PC-9 (cell line): ENCODE results near the gene RTCA. TPM values are rescaled to one million over a fixed set of nuclear protein-coding genes. Genes with fewer than 3 reads are reported as not detected.

Experiments
- BruUV-seq: library from RNA; stranded (reverse); fragments of 400-500 nt; replicated peaks from 2 replicates; lab custom pipeline; 2021; lab: Mats Ljungman, UMichigan
- CTCF ChIA-PET: fragments of 300-600 bp; sonication (Branson Sonifier 250); formaldehyde crosslinking; loops from one replicate; lab custom pipeline; 2022; ENCODE audit warnings: antibody characterized with exemption; lab: Charles Lee
- POLR2A ChIA-PET: fragments of 300-600 bp; sonication (Branson Sonifier 250); formaldehyde crosslinking; loops from one replicate; lab custom pipeline; 2022; ENCODE audit warnings: antibody characterized with exemption; ENCODE audit not compliant: unreplicated experiment; lab: Charles Lee
- DNase-seq, 2 experiments: peaks; one replicate each; pipeline versions ENCODE4 v3.0.0 to v3.0.0-alpha.2; 2015 to 2022; ENCODE audit warnings: mixed read lengths in 1 of 2
- H2AFZ ChIP-seq: fragments of 200-600 bp; sonication (generic); 2 replicates; pipeline ENCODE4 v1.8.1; 2017; ENCODE audit warnings: antibody characterized with exemption
- H3F3A ChIP-seq: fragments of 200-600 bp; sonication (generic); 2 replicates; pipeline ENCODE4 v1.8.1; 2017; ENCODE audit warnings: antibody characterized with exemption, mild to moderate bottlenecking, low read depth; ENCODE audit not compliant: insufficient read depth
- H3K27ac ChIP-seq: fragments of 200-600 bp; sonication (generic); 2 replicates; pipeline ENCODE4 v1.6.1; 2016; ENCODE audit warnings: mixed run types
- H3K27me3 ChIP-seq: fragments of 200-600 bp; sonication (generic); 2 replicates; pipeline ENCODE4 v1.6.1; 2016; ENCODE audit warnings: low read depth, mixed run types; ENCODE audit not compliant: insufficient read depth
- H3K36me3 ChIP-seq: fragments of 200-600 bp; sonication (generic); 2 replicates; pipeline ENCODE4 v1.6.1; 2016; ENCODE audit warnings: low read depth, mixed run types
- H3K4me1 ChIP-seq: fragments of 200-600 bp; sonication (generic); replicated peaks from 2 replicates; pipeline ENCODE4 v1.6.1; 2016; ENCODE audit warnings: mixed run types; ENCODE audit not compliant: insufficient read depth
- H3K4me2 ChIP-seq: fragments of 200-600 bp; sonication (generic); 2 replicates; pipeline ENCODE4 v1.6.1; 2017; ENCODE audit warnings: mixed run types
- H3K4me3 ChIP-seq: fragments of 200-600 bp; sonication (generic); 2 replicates; pipeline ENCODE4 v1.6.1; 2016; ENCODE audit warnings: mixed run types
- H3K79me2 ChIP-seq: fragments of 200-600 bp; sonication (generic); 2 replicates; pipeline ENCODE4 v1.6.1; 2017; ENCODE audit warnings: low read depth, mixed run types
- H3K9me2 ChIP-seq: fragments of 200-600 bp; sonication (generic); 2 replicates; pipeline ENCODE4 v1.8.1; 2017; ENCODE audit warnings: mild to moderate bottlenecking; ENCODE audit not compliant: insufficient read depth
- H3K9me3 ChIP-seq: fragments of 200-600 bp; sonication (generic); 2 replicates; pipeline ENCODE4 v1.8.1; 2016; ENCODE audit warnings: low read depth; ENCODE audit not compliant: insufficient read depth
- H4K20me1 ChIP-seq: fragments of 200-600 bp; sonication (generic); 2 replicates; pipeline ENCODE4 v1.8.1; 2017; ENCODE audit not compliant: insufficient read depth
- EZH2 ChIP-seq: fragments of 200-600 bp; sonication (generic); IDR thresholded peaks from 2 replicates; pipeline ENCODE4 v1.8.0; 2017; ENCODE audit warnings: antibody characterized with exemption, low read depth
- intact Hi-C: fragments of 100-400 bp; cut with micrococcal nuclease; formaldehyde crosslinking; loops from one replicate; pipeline ENCODE4 v1.10.0; 2022; ENCODE audit not compliant: unreplicated experiment
- total RNA-seq: library from RNA; stranded (reverse); gene quantifications from 2 replicates; pipeline ENCODE4 v1.2.3, GENCODE V29; 2021
- TF ChIP-seq, protein P1 (sequence below): fragments of 200-600 bp; sonication (generic); conservative IDR thresholded peaks from 2 replicates; pipeline ENCODE4 v1.6.1; 2017; ENCODE audit warnings: mixed run types, antibody characterized with exemption, mild to moderate bottlenecking, moderate library complexity

RTCA gene
- total RNA-seq, 1 experiment from 2014 or later: 38.1 TPM

- Histone ChIP-seq H3K4me2 (no peak overlapping the region), H3K4me1 (no peaks in the 10 kb centered on the region), H3F3A (no peaks in the 10 kb centered on the region; the same call in 1 of the 2 replicates), H3K27ac (no peak overlapping the region), H3K9me3 (no peaks in the 10 kb centered on the region), H2AFZ (no peak overlapping the region), H3K79me2 (no peaks in the 10 kb centered on the region), H3K9me2 (no peaks in the 10 kb centered on the region), H3K4me3 (no peak overlapping the region), H3K27me3 (no peaks in the 10 kb centered on the region), H3K36me3 (no peaks in the 10 kb centered on the region), H4K20me1 (0 out of 2 replicates have a peak, but pooled peaks cover 3% of the 10 kb centered on the region)
- DNase-seq: no peak
- BruUV-seq: no TSS peak
- ChIA-PET POLR2A (no interaction called here), CTCF (no interaction called here)
- TF ChIP-seq, protein P1, sequence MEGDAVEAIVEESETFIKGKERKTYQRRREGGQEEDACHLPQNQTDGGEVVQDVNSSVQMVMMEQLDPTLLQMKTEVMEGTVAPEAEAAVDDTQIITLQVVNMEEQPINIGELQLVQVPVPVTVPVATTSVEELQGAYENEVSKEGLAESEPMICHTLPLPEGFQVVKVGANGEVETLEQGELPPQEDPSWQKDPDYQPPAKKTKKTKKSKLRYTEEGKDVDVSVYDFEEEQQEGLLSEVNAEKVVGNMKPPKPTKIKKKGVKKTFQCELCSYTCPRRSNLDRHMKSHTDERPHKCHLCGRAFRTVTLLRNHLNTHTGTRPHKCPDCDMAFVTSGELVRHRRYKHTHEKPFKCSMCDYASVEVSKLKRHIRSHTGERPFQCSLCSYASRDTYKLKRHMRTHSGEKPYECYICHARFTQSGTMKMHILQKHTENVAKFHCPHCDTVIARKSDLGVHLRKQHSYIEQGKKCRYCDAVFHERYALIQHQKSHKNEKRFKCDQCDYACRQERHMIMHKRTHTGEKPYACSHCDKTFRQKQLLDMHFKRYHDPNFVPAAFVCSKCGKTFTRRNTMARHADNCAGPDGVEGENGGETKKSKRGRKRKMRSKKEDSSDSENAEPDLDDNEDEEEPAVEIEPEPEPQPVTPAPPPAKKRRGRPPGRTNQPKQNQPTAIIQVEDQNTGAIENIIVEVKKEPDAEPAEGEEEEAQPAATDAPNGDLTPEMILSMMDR: no peak
- no peak for TF ChIP-seq EZH2
- intact Hi-C loops: loop anchor here (10.0 kb wide), 1 partner anchor 55 kb away; the partner anchor contains the start of gene CDC14A
Measured at GRCh38 chr1:100299521-100300222, 33.7 kb downstream of the RTCA start.

DNA sequence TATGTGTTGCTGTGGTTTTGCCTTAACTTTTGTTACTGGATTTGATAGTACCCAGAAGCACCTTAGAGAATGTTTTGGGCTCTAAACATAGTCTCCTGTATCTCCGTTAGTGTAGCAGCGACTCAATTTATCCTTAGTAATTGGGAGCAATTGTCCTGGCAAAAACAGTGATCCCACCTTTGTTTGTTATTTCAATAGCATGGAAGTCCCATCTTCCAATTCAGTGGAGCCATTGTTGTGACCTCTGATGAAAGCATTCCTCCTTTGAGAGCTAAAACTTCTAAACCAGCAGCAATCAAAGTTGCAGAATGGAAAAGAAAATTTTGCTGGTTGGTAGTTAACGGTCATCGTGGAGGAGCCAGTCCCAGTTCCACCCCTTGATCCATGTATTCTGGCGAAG is 34.7 kb downstream of the RTCA start:
- Histone ChIP-seq H3K4me3 (no peak overlapping the region), H3K4me2 (no peak overlapping the region), H3K4me1 (no peaks in the 10 kb centered on the region), H3K27ac (no peak overlapping the region), H3F3A (no peaks in the 10 kb centered on the region; the same call in 1 of the 2 replicates), H3K79me2 (no peaks in the 10 kb centered on the region), H4K20me1 (0 out of 2 replicates have a peak, but pooled peaks cover 3% of the 10 kb centered on the region), H3K36me3 (no peaks in the 10 kb centered on the region), H3K9me3 (no peaks in the 10 kb centered on the region), H3K27me3 (no peaks in the 10 kb centered on the region), H2AFZ (no peak overlapping the region), H3K9me2 (no peaks in the 10 kb centered on the region)
- DNase-seq: no peak
- ChIA-PET CTCF (no interaction called here), POLR2A (no interaction called here)
- intact Hi-C loops: loop anchor here (10.0 kb wide), 1 partner anchor 54 kb away; the partner anchor contains the start of gene CDC14A
- TF ChIP-seq, protein P1: no peak
- no peak for TF ChIP-seq EZH2
- BruUV-seq: no TSS peak

- H4K20me1 ChIP-seq: no peaks in the 10 kb centered on the region
- intact Hi-C loops: loop anchor here (10.0 kb wide), 1 partner anchor 52 kb away; the partner anchor contains the start of gene CDC14A
- no peak for TF ChIP-seq EZH2
- TF ChIP-seq, protein P1: no peak
- H3K36me3 ChIP-seq: no peaks in the 10 kb centered on the region
- no peaks in the 10 kb centered on the region for H3K9me3 ChIP-seq
- H3K27me3 ChIP-seq: no peaks in the 10 kb centered on the region
- no peak overlapping the region for H3K4me2 ChIP-seq
- no peaks in the 10 kb centered on the region for H3K79me2 ChIP-seq
- H3K27ac ChIP-seq: no peak overlapping the region
- no TSS peak for BruUV-seq
- H3K9me2 ChIP-seq: no peaks in the 10 kb centered on the region
- no peaks in the 10 kb centered on the region for H3K4me1 ChIP-seq
- CTCF ChIA-PET: no interaction called here
- DNase-seq: no peak
- no peak overlapping the region for H3K4me3 ChIP-seq
- H2AFZ ChIP-seq: no peak overlapping the region
- no peaks in the 10 kb centered on the region for H3F3A ChIP-seq
- POLR2A ChIA-PET: no interaction called here
Measured at GRCh38 chr1:100302739-100303138, 36.7 kb downstream of the RTCA start.
